Aorta (tissue), 5 donors: ENCODE results near the gene HCK. TPM values are rescaled to one million over a fixed set of nuclear protein-coding genes. Genes with fewer than 3 reads are reported as not detected.

ENCODE experiments used
- ATAC-seq: fragments of 200-7000 bp; cut with Tn5 transposase; one replicate; pipeline ENCODE4 v1.9.1; 2022; ENCODE audit warnings: moderate library complexity; ENCODE audit not compliant: low FRiP score
- DNase-seq, 2 donors: peaks; one replicate each; pipeline ENCODE4 v3.0.0-alpha.2; 2020
- H3K27ac ChIP-seq, 2 donors: one replicate each; pipeline ENCODE4 v1.5.1; 2013; ENCODE audit warnings: low read length in 2 of 2, mild to moderate bottlenecking in 2 of 2, moderate library complexity in 2 of 2, control low read depth in 1 of 2, inconsistent platforms in 1 of 2, low read depth in 1 of 2
- H3K27me3 ChIP-seq, 2 donors: one replicate each; pipeline ENCODE4 v1.6.1; 2013; ENCODE audit warnings: control low read depth in 1 of 2, low read length in 1 of 2, mild to moderate bottlenecking in 1 of 2, moderate library complexity in 1 of 2; ENCODE audit not compliant: insufficient read depth in 2 of 2, control insufficient read depth in 1 of 2
- H3K36me3 ChIP-seq, 2 donors: one replicate each; pipeline ENCODE4 v1.6.1; 2013; ENCODE audit warnings: control low read depth in 1 of 2, low read length in 1 of 2, mild to moderate bottlenecking in 1 of 2; ENCODE audit not compliant: insufficient read depth in 2 of 2, control insufficient read depth in 1 of 2
- H3K4me1 ChIP-seq, 2 donors: one replicate each; pipeline ENCODE4 v1.6.1; 2013; ENCODE audit warnings: low read length in 2 of 2, control low read depth in 1 of 2, mild to moderate bottlenecking in 1 of 2, moderate library complexity in 1 of 2; ENCODE audit not compliant: insufficient read depth in 2 of 2, control insufficient read depth in 1 of 2
- H3K4me3 ChIP-seq, 2 donors: one replicate each; pipeline ENCODE4 v1.5.1; 2013; ENCODE audit warnings: low read length in 2 of 2, control low read depth in 1 of 2, mild to moderate bottlenecking in 1 of 2
- H3K9me3 ChIP-seq: one replicate; pipeline ENCODE4 v1.6.1; 2013; ENCODE audit warnings: mild to moderate bottlenecking, low read length; ENCODE audit not compliant: control insufficient read depth
- whole genome bisulfite sequencing, 2 donors: extraction: QIAGEN DNeasy Blood & Tissue Kit; methylation state at CpG; one replicate each; pipeline ENCODE4 v1.1.7; 2013; 5-methylcytosine and 5-hydroxymethylcytosine counted together
- intact Hi-C, 2 donors: fragments of 100-400 bp; cut with DNase I; formaldehyde crosslinking; loops; one replicate each; pipeline versions ENCODE4 v1.14.2 to v1.15.0; 2022
- polyA plus RNA-seq, 2 donors: library from polyadenylated mRNA; stranded (reverse); fragments of 200-250 nt; gene quantifications; one replicate each; pipeline ENCODE4 v1.2.3, GENCODE V29; 2013
- total RNA-seq, 2 donors: library from RNA; stranded (reverse); fragmentation: NEBNext Ultra II Directional; extraction: Animal tissue kit (Norgen Biotek cat#: 25700); gene quantifications; one replicate each; pipeline ENCODE4 v1.2.1, GENCODE V29; 2021
- donor health status: healthy with polysubstance abuse.
- donor health status: Bipolar disorder and iron deficiency.
- donor health status: DM: no; HTN: no; CAD: no.
- donor health status: DM: no; HTN: no; CAD: no.
- donor health status: DM: yes; HTN: yes; CAD: no.

The HCK gene
- total and polyA plus RNA-seq, 4 donors = 4.0 to 28.6 (median 20.3) TPM

- no peak overlapping the region for H3K4me3 ChIP-seq
- WGBS, 2 donors = 35 to 45% methylated on average over 6 of the region's 6 CpGs
- H3K9me3 ChIP-seq = no peaks in the 10 kb centered on the region
- ATAC-seq (no peak), DNase-seq (no peak)
- intact Hi-C loops = no loop called here
- no peaks in the 10 kb centered on the region for H3K27me3 ChIP-seq
- H3K27ac ChIP-seq = no peak overlapping the region
- no peaks in the 10 kb centered on the region for H3K36me3 ChIP-seq
- no peaks in the 10 kb centered on the region for H3K4me1 ChIP-seq
Observed at GRCh38 chr20:32067234-32067821, 15.3 kb downstream of the HCK start.

- no peak for DNase-seq
- Histone ChIP-seq H3K27me3 (no peaks in the 10 kb centered on the region), H3K4me1 (no peaks in the 10 kb centered on the region), H3K9me3 (no peaks in the 10 kb centered on the region), H3K27ac (no peak overlapping the region), H3K4me3 (no peak overlapping the region), H3K36me3 (no peaks in the 10 kb centered on the region)
- intact Hi-C loops = no loop called here
- WGBS, 2 donors = 98 to 99% methylated on average over 2 of the region's 2 CpGs
- no peak for ATAC-seq
Observed at GRCh38 chr20:32068174-32068573, 16.1 kb downstream of the HCK start.

DNA sequence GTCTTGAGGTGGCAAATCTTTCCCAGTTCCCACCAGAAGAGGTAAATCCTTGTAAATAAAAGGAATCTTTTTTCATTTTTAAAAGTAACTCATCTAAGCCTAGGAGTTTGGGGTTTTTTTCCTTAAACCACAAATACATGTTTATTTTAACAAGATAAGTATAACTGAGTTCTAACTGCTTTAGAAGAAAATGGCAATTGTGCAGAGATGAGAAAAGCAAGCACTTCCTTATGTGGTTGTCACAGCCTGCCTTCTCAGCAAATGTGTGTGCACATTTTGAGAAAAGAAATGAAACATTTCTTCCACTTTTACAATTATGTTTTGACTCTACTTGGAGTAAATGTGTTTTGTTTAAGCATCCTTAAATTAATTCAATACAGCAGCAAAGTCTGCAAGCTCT, 17.7 kb downstream of the HCK start:
- DNase-seq (no peak), ATAC-seq (no peak)
- intact Hi-C loops = no loop called here
- no peaks in the 10 kb centered on the region for H3K4me1 ChIP-seq
- H3K36me3 ChIP-seq = no peaks in the 10 kb centered on the region
- H3K27me3 ChIP-seq = no peaks in the 10 kb centered on the region
- H3K27ac ChIP-seq = no peak overlapping the region
- H3K4me3 ChIP-seq = no peak overlapping the region
- no peaks in the 10 kb centered on the region for H3K9me3 ChIP-seq

- WGBS, 2 donors = 82 to 93% methylated on average over 1 of the region's 1 CpG
Observed at GRCh38 chr20:32070282-32070681, 18.2 kb downstream of the HCK start.

GRCh38 chr20:32070690-32071213, 18.7 kb downstream of the HCK start:
- ATAC-seq (no peak), DNase-seq (no peak)
- H3K4me3 ChIP-seq = no peak overlapping the region
- intact Hi-C loops = no loop called here
- 34 to 40% methylated on average over 4 of the region's 4 CpGs for WGBS, 2 donors
- no peaks in the 10 kb centered on the region for H3K4me1 ChIP-seq
- no peaks in the 10 kb centered on the region for H3K27me3 ChIP-seq
- H3K9me3 ChIP-seq = no peaks in the 10 kb centered on the region
- H3K36me3 ChIP-seq = no peaks in the 10 kb centered on the region
- H3K27ac ChIP-seq = no peak overlapping the region

More at GRCh38 chr20:32070282-32070681, 18.2 kb downstream of the HCK start:
- H3K27ac ChIP-seq = no peak overlapping the region
- no peak overlapping the region for H3K4me3 ChIP-seq
- intact Hi-C loops = no loop called here
- H3K36me3 ChIP-seq = no peaks in the 10 kb centered on the region
- no peaks in the 10 kb centered on the region for H3K9me3 ChIP-seq
- ATAC-seq (no peak), DNase-seq (no peak)
- H3K4me1 ChIP-seq = no peaks in the 10 kb centered on the region
- H3K27me3 ChIP-seq = no peaks in the 10 kb centered on the region

DNA sequence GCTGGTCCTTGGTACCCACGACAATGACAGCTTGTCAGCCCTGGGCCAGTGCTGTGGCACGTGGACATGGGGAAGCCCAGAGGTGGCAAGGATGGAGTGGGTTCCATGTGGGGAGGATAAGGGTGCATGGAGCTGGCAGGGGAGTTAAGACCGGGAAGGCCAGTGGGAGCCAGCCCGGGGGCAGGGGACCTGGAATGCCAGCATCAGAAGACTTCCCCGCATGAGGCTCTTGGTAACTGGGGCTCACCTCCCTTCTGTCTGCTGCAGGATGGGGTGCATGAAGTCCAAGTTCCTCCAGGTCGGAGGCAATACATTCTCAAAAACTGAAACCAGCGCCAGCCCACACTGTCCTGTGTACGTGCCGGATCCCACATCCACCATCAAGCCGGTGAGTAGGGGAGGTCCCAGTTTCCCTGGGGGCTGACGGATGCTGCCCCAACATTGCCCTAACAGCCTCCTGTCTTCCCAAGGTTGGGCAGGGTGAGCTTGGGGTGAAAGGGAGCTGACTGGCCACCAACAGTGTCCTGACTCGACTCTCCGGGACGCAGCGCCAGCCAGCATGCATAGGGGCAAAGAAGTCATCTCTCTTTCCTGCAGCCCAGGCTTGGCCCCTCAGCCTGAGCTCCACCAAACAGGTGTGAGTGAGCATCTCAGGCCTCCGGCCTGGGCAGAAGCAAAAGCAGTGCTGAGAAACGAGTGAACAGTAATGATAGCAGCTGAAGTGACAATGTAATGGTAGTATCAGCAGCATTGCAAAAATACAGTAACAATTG, 19.5 kb downstream of the HCK start:
- no peaks in the 10 kb centered on the region for H3K9me3 ChIP-seq
- H3K36me3 ChIP-seq = no peaks in the 10 kb centered on the region
- DNase-seq (peak in 1 of 2 donors; percentile 52), ATAC-seq (no peak)
- intact Hi-C loops = no loop called here
- no peak overlapping the region for H3K27ac ChIP-seq
- no peak overlapping the region for H3K4me3 ChIP-seq
- no peaks in the 10 kb centered on the region for H3K27me3 ChIP-seq
- 76 to 80% methylated on average over 17 of the region's 17 CpGs for WGBS, 2 donors
- no peaks in the 10 kb centered on the region for H3K4me1 ChIP-seq

DNA sequence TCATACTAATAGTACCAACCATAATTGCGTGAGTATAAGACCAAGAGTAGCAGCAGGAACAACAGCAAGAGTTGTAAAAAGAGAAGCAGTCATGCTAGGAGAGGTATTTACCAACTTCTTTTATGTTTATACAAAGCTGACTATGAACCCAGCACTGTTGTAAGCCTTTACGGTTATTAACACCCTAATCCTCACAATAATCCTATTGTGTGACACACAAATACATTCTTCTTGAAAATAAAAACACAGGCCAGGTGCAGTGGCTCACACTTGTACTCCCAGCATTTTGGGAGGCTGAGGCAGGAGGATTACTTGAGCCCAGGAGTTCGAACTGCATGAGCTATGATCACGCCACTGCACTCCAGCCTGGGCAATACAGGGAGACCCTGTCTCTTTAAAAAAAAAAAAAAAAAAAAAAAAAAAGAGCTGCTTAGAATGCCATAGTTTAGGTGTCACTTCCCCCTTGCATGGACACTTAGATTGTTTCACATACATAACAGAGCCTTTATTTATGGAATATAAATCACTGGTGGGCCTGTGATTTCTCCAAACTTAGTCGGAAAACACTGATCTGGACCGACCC, 20.2 kb downstream of the HCK start:
- WGBS, 2 donors = 68 to 71% methylated on average over 6 of the region's 6 CpGs
- no peaks in the 10 kb centered on the region for H3K27me3 ChIP-seq

DNA sequence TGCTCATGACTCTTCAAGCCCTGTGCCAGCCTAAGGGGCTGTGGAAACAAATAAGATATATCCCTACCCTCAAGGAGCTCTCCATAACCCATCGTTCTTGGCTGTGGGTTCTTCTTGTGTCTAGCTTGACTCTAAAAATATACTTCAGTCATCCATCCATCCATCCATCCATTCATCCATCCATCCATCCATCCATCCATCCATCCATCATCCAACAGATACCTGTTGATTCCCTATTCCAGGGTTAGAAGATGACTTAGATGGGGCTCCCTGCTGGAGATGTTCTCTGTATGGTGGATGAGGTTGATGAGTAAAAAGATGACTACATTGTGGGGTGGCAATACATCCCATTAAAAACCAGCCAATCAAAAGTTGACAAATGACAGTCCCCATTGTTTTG, 23.5 kb downstream of the HCK start:
- H3K4me3 ChIP-seq = no peak overlapping the region
- no peaks in the 10 kb centered on the region for H3K27me3 ChIP-seq
- no peak for ATAC-seq
- H3K9me3 ChIP-seq = no peaks in the 10 kb centered on the region
- intact Hi-C loops = no loop called here
- no peaks in the 10 kb centered on the region for H3K36me3 ChIP-seq
- WGBS, 2 donors = 81 to 88% methylated on average over 1 of the region's 1 CpG
- no peak for DNase-seq
- no peak overlapping the region for H3K27ac ChIP-seq
- no peaks in the 10 kb centered on the region for H3K4me1 ChIP-seq

More for the DNA sequence above, 20.2 kb downstream of the HCK start:
- DNase-seq = no peak
- H3K4me1 ChIP-seq = no peaks in the 10 kb centered on the region
- intact Hi-C loops = no loop called here
- no peaks in the 10 kb centered on the region for H3K9me3 ChIP-seq
- no peaks in the 10 kb centered on the region for H3K36me3 ChIP-seq
- no peak for ATAC-seq
- H3K4me3 ChIP-seq = no peak overlapping the region
- no peak overlapping the region for H3K27ac ChIP-seq

DNA sequence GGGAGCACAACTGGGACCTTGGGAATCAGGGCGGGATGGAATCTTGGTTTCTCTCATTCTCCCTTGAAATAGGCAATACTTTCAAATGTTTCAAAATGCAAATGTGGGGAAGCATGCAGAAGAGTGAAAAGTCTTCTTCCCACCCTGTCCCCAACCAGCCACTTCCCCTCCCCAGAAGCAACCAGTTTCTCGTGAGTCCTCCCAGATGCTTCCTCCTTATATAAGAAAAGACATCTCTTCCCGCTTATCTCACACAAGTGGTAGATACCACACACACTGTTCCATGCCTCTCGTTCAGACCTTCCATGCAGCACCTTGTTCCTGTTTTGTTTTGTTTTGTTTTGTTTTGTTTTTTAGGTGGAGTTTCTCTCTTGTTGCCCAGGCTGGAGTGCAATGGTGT, 25.1 kb downstream of the HCK start:
- no peaks in the 10 kb centered on the region for H3K4me1 ChIP-seq
- no peak overlapping the region for H3K4me3 ChIP-seq
- DNase-seq = no peak
- no peaks in the 10 kb centered on the region for H3K9me3 ChIP-seq
- H3K27me3 ChIP-seq = no peaks in the 10 kb centered on the region
- intact Hi-C loops = no loop called here
- H3K36me3 ChIP-seq = no peaks in the 10 kb centered on the region
- H3K27ac ChIP-seq = no peak overlapping the region
- no peak for ATAC-seq
- 74 to 80% methylated on average over 4 of the region's 4 CpGs for WGBS, 2 donors
